Parathyroid adenoma (tissue), 2 donors: ENCODE data around the gene PRR14.

Experiments used
- H2AFZ ChIP-seq: fragments of 300-600 bp; sonication (generic); one replicate; pipeline ENCODE4 v1.7.0; 2017; ENCODE audit warnings: antibody characterized with exemption, mild to moderate bottlenecking
- H3K27ac ChIP-seq: fragments of 300-600 bp; sonication (generic); one replicate; pipeline ENCODE4 v1.7.0; 2017
- H3K27me3 ChIP-seq: fragments of 300-600 bp; sonication (generic); one replicate; pipeline ENCODE4 v1.7.0; 2017; ENCODE audit warnings: low read length; ENCODE audit not compliant: control insufficient read depth, insufficient read depth
- H3K36me3 ChIP-seq: fragments of 300-600 bp; sonication (generic); one replicate; pipeline ENCODE4 v1.7.0; 2017; ENCODE audit warnings: low read length; ENCODE audit not compliant: control insufficient read depth, insufficient read depth
- H3K4me1 ChIP-seq: fragments of 300-600 bp; sonication (generic); one replicate; pipeline ENCODE4 v1.7.0; 2017; ENCODE audit warnings: control low read depth
- H3K4me2 ChIP-seq: fragments of 300-600 bp; sonication (generic); one replicate; pipeline ENCODE4 v1.7.0; 2017; ENCODE audit warnings: low read length
- H3K4me3 ChIP-seq: fragments of 300-600 bp; sonication (generic); one replicate; pipeline ENCODE4 v1.7.0; 2017; ENCODE audit warnings: low read depth, low read length
- H3K79me2 ChIP-seq: fragments of 300-600 bp; sonication (generic); one replicate; pipeline ENCODE4 v1.7.0; 2017; ENCODE audit warnings: control low read depth
- H3K9ac ChIP-seq: fragments of 300-600 bp; sonication (generic); one replicate; pipeline ENCODE4 v1.7.0; 2017; ENCODE audit warnings: mild to moderate bottlenecking
- H3K9me3 ChIP-seq: fragments of 300-600 bp; sonication (generic); one replicate; pipeline ENCODE4 v1.7.0; 2017; ENCODE audit warnings: low read length; ENCODE audit not compliant: control insufficient read depth
- CTCF ChIP-seq: fragments of 300-600 bp; sonication (generic); IDR thresholded peaks from one replicate; pipeline ENCODE4 v1.7.0; 2017; ENCODE audit warnings: antibody characterized with exemption, mild to moderate bottlenecking
- donor health status: primary hyperparathyroidism.

The PRR14 gene

GRCh38 chr16:30703971-30704370, 53.2 kb downstream of the PRR14 start:
- Histone ChIP-seq H3K4me2 (no peak overlapping the region), H3K9ac (no peak overlapping the region), H3K4me3 (no peak overlapping the region), H3K79me2 (peaks cover 60% of the 10 kb centered on the region), H3K36me3 (no peaks in the 10 kb centered on the region), H2AFZ (no peak overlapping the region), H3K4me1 (peaks cover 10% of the 10 kb centered on the region), H3K27me3 (no peaks in the 10 kb centered on the region), H3K27ac (no peak overlapping the region), H3K9me3 (no peaks in the 10 kb centered on the region)
- no peak for TF ChIP-seq CTCF
